Mononuclear cell (primary cell): ENCODE data around the gene CREBZF. TPM values are rescaled to one million over a fixed set of nuclear protein-coding genes. Genes with fewer than 3 reads are reported as not detected.
"Not testable (repeated sequence)": the region's sequence is repeated elsewhere in the genome, so short reads cannot be mapped to it uniquely, and the experiment has no call there.

Experiments
- H3K27me3 ChIP-seq: 2 replicates; pipeline ENCODE4 v1.6.0; 2011; ENCODE audit warnings: low read length, control low read depth; ENCODE audit not compliant: insufficient read depth
- H3K4me1 ChIP-seq: 2 replicates; pipeline ENCODE4 v1.5.1; 2011; ENCODE audit warnings: mild to moderate bottlenecking, low read length, control low read depth; ENCODE audit not compliant: insufficient read depth
- H3K4me3 ChIP-seq: 2 replicates; pipeline ENCODE4 v1.5.1; 2011; ENCODE audit warnings: mild to moderate bottlenecking, low read length, moderate library complexity
- H3K9me3 ChIP-seq: 2 replicates; pipeline ENCODE4 v1.5.1; 2011; ENCODE audit warnings: low read depth, mild to moderate bottlenecking, control low read depth, low read length
- total RNA-seq: library from RNA; depleted of rRNA; stranded (reverse); fragments of >200 nt; gene quantifications from one replicate; pipeline ENCODE4 v1.2.3, GENCODE V29; 2012

Gene CREBZF
- total RNA-seq, 1 donor = 55.2 TPM

- not testable (repeated sequence) for H3K4me3 ChIP-seq, H3K9me3 ChIP-seq, H3K4me1 ChIP-seq, H3K27me3 ChIP-seq
These were observed 53.3 kb downstream of the CREBZF start for GRCh38 chr11:85611643-85612042.

Other genes starting within 250 kb of the CREBZF start
- 1.6 TPM for gene DLG2, start 37.8 kb downstream of the CREBZF start, total RNA-seq
- 20.3 TPM for gene TMEM126B, start 36.5 kb downstream of the CREBZF start, total RNA-seq
- gene TMEM126A, start 17.2 kb downstream of the CREBZF start, total RNA-seq = 14.4 TPM
- gene CCDC89, start 21.1 kb upstream of the CREBZF start, total RNA-seq = not detected
- 26.6 TPM for gene SYTL2, start 146.0 kb upstream of the CREBZF start, total RNA-seq
- gene CCDC83, start 190.3 kb upstream of the CREBZF start, total RNA-seq = under 0.01 TPM